NT2/D1 (cell line): Measurements from ENCODE around the gene CRKL.

Experiments
- DNase-seq: peaks from one replicate; pipeline ENCODE4 v3.0.0-alpha.2; 2011; ENCODE audit warnings: low read depth, low spot score
- H3K27me3 ChIP-seq: 2 replicates; pipeline ENCODE4 v1.6.0; 2011; ENCODE audit warnings: mild to moderate bottlenecking; ENCODE audit not compliant: insufficient read length, insufficient read depth
- H3K36me3 ChIP-seq: 2 replicates; pipeline ENCODE4 v1.6.1; 2011; ENCODE audit warnings: mild to moderate bottlenecking, low read length, mixed read lengths; ENCODE audit not compliant: insufficient read depth, insufficient read length
- H3K4me1 ChIP-seq: 2 replicates; pipeline ENCODE4 v1.5.1; 2011; ENCODE audit not compliant: insufficient read depth, insufficient read length
- H3K4me3 ChIP-seq: 2 replicates; pipeline ENCODE4 v1.5.1; 2011; ENCODE audit warnings: low read depth; ENCODE audit not compliant: insufficient read length
- H3K9ac ChIP-seq: 2 replicates; pipeline ENCODE4 v1.6.0; 2011; ENCODE audit warnings: low read depth; ENCODE audit not compliant: insufficient read length
- H3K9me3 ChIP-seq: 2 replicates; pipeline ENCODE4 v1.5.1; 2011; ENCODE audit warnings: mild to moderate bottlenecking, low read length; ENCODE audit not compliant: insufficient read depth
- SUZ12 ChIP-seq: IDR thresholded peaks from 2 replicates; pipeline ENCODE4 v1.6.1; 2011; ENCODE audit not compliant: insufficient read length, insufficient read depth; ENCODE audit errors: extremely low read depth
- YY1 ChIP-seq: IDR thresholded peaks from 2 replicates; pipeline ENCODE4 v1.6.1; 2011; ENCODE audit not compliant: insufficient read length, insufficient read depth
- ZNF274 ChIP-seq: IDR thresholded peaks from 2 replicates; pipeline ENCODE4 v1.6.1; 2011; ENCODE audit warnings: mild to moderate bottlenecking, low read depth, low read length

CRKL gene

GRCh38 chr22:20943104-20943933 is 26.1 kb downstream of the CRKL start:
- Histone ChIP-seq H3K4me3 (no peak overlapping the region), H3K4me1 (no peaks in the 10 kb centered on the region), H3K27me3 (no peaks in the 10 kb centered on the region), H3K36me3 (peaks cover 49% of the 10 kb centered on the region), H3K9me3 (no peaks in the 10 kb centered on the region), H3K9ac (no peak overlapping the region)
- no peak for DNase-seq
- TF ChIP-seq ZNF274 (no peak), YY1 (no peak), SUZ12 (no peak)

GRCh38 chr22:20944042-20944441 is 26.8 kb downstream of the CRKL start:
- Histone ChIP-seq H3K4me1 (no peaks in the 10 kb centered on the region), H3K36me3 (peaks cover 47% of the 10 kb centered on the region), H3K27me3 (no peaks in the 10 kb centered on the region), H3K9ac (no peak overlapping the region), H3K4me3 (no peak overlapping the region), H3K9me3 (no peaks in the 10 kb centered on the region)
- TF ChIP-seq ZNF274 (no peak), SUZ12 (no peak), YY1 (no peak)
- no peak for DNase-seq

GRCh38 chr22:20945578-20945934 is 28.3 kb downstream of the CRKL start:
- Histone ChIP-seq H3K4me1 (no peaks in the 10 kb centered on the region), H3K4me3 (no peak overlapping the region), H3K9ac (no peak overlapping the region), H3K36me3 (peaks cover 58% of the 10 kb centered on the region), H3K27me3 (no peaks in the 10 kb centered on the region), H3K9me3 (no peaks in the 10 kb centered on the region)
- TF ChIP-seq SUZ12 (no peak), ZNF274 (no peak), YY1 (no peak)
- no peak for DNase-seq

- peaks cover 60% of the 10 kb centered on the region for H3K36me3 ChIP-seq
- no peaks in the 10 kb centered on the region for H3K27me3 ChIP-seq
- H3K4me3 ChIP-seq: no peak overlapping the region
- H3K4me1 ChIP-seq: no peaks in the 10 kb centered on the region
- no peaks in the 10 kb centered on the region for H3K9me3 ChIP-seq
- DNase-seq: no peak
- TF ChIP-seq YY1: no peak
- TF ChIP-seq ZNF274: no peak
- TF ChIP-seq SUZ12: no peak
- H3K9ac ChIP-seq: no peak overlapping the region
Observed at GRCh38 chr22:20946080-20946986, 29.1 kb downstream of the CRKL start.

GRCh38 chr22:20946991-20947390 is 29.8 kb downstream of the CRKL start:
- Histone ChIP-seq H3K36me3 (peaks cover 64% of the 10 kb centered on the region), H3K4me1 (no peaks in the 10 kb centered on the region), H3K27me3 (no peaks in the 10 kb centered on the region), H3K4me3 (no peak overlapping the region), H3K9ac (no peak overlapping the region), H3K9me3 (no peaks in the 10 kb centered on the region)
- TF ChIP-seq YY1: no peak
- TF ChIP-seq ZNF274: no peak
- TF ChIP-seq SUZ12: no peak
- DNase-seq: no peak

GRCh38 chr22:20948450-20948849 is 31.2 kb downstream of the CRKL start:
- Histone ChIP-seq H3K4me3 (no peak overlapping the region), H3K9me3 (no peaks in the 10 kb centered on the region), H3K36me3 (peaks cover 74% of the 10 kb centered on the region), H3K9ac (no peak overlapping the region), H3K27me3 (no peaks in the 10 kb centered on the region), H3K4me1 (no peaks in the 10 kb centered on the region)
- no peak for DNase-seq
- TF ChIP-seq ZNF274: no peak
- no peak for TF ChIP-seq SUZ12
- TF ChIP-seq YY1: no peak

- TF ChIP-seq SUZ12 (no peak), YY1 (no peak), ZNF274 (no peak)
- Histone ChIP-seq H3K9ac (no peak overlapping the region), H3K4me1 (no peaks in the 10 kb centered on the region), H3K36me3 (peaks cover 75% of the 10 kb centered on the region), H3K9me3 (no peaks in the 10 kb centered on the region), H3K27me3 (no peaks in the 10 kb centered on the region), H3K4me3 (no peak overlapping the region)
- no peak for DNase-seq
Observed at GRCh38 chr22:20948989-20949388, 31.8 kb downstream of the CRKL start.
